Measurements from ENCODE around the gene SERTM1. TPM values are rescaled to one million over a fixed set of nuclear protein-coding genes. Genes with fewer than 3 reads are reported as not detected.

The SERTM1 gene
- total and polyA plus RNA-seq, 2 experiments from 2014 or later: 0.70 TPM; not detected in 1

DNA sequence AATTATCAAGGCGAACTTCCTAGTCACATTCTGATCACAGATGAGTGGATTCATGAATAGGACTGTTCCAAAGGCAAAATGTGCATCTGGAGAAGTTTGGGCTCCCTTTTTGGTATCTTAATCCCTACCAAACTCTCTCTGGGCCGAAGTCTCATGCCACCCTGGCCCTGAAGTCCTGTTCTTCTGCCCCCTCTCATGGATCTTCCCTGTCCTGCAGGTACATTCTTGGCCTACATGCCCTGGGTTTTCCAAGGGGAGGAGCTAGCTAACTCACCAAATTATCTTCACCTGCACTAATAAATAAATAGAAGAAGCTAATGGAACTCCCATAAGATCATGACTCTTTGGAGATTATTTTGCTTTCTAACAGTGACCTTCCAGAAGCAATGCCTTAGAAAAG is 50.3 kb downstream of the SERTM1 start:
- H3K9me2 ChIP-seq (replicated peaks; ENCODE audit: insufficient read depth): no peaks in the 10 kb centered on the region
- TF ChIP-seq, protein P1, sequence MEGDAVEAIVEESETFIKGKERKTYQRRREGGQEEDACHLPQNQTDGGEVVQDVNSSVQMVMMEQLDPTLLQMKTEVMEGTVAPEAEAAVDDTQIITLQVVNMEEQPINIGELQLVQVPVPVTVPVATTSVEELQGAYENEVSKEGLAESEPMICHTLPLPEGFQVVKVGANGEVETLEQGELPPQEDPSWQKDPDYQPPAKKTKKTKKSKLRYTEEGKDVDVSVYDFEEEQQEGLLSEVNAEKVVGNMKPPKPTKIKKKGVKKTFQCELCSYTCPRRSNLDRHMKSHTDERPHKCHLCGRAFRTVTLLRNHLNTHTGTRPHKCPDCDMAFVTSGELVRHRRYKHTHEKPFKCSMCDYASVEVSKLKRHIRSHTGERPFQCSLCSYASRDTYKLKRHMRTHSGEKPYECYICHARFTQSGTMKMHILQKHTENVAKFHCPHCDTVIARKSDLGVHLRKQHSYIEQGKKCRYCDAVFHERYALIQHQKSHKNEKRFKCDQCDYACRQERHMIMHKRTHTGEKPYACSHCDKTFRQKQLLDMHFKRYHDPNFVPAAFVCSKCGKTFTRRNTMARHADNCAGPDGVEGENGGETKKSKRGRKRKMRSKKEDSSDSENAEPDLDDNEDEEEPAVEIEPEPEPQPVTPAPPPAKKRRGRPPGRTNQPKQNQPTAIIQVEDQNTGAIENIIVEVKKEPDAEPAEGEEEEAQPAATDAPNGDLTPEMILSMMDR (IDR thresholded peaks at IDR 0.05; ENCODE audit: poor library complexity): no peak
- TF ChIP-seq EZH2 (IDR thresholded peaks at IDR 0.05; ENCODE audit: borderline replicate concordance) (no peak), EZH2phosphoT487 (IDR thresholded peaks at IDR 0.05; ENCODE audit: low read depth, severe bottlenecking, unreplicated experiment) (no peak)
- no peak for DNase-seq (ENCODE audit: low spot score)
- H3K79me2 ChIP-seq: no peaks in the 10 kb centered on the region
- no peaks in the 10 kb centered on the region for H4K20me1 ChIP-seq (ENCODE audit: insufficient read depth, poor library complexity, severe bottlenecking)
- H3K4me1 ChIP-seq (ENCODE audit: insufficient read depth): no peaks in the 10 kb centered on the region
- no peak overlapping the region for H3K4me3 ChIP-seq
- no peak overlapping the region for H3K4me2 ChIP-seq
- 88% methylated on average over 2 of the region's 2 CpGs for WGBS (ENCODE audit: low lambda C conversion rate, missing lambda C conversion rate)
- H3K27me3 ChIP-seq: no peaks in the 10 kb centered on the region
- H3K36me3 ChIP-seq (replicated peaks; ENCODE audit: insufficient read depth, low read depth): no peaks in the 10 kb centered on the region
- H3K27ac ChIP-seq: no peak overlapping the region
- no peaks in the 10 kb centered on the region for H3K9me3 ChIP-seq (ENCODE audit: low read depth)
- no peak overlapping the region for H2AFZ ChIP-seq

DNA sequence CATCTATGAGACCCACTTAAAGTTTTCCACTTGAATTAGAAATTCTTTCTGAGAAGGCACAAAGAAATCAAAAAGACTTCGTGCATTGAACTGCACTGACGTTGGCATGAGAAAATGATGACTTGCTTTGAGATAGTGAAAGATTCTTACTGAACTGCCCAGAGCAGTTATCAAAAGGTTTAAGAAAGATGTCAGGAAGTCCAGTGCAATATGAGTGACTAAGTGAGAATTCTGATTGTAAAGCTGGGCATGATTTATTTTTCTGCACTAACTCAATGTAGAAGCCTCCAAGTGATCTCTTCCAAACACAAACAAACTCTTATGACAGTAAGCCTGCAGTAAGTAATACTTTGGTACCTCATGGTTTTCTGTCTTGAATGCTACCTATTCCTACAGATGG is 52.1 kb downstream of the SERTM1 start:
- 73% methylated on average over 2 of the region's 2 CpGs for WGBS (ENCODE audit: low lambda C conversion rate, missing lambda C conversion rate)
- no peaks in the 10 kb centered on the region for H3K9me3 ChIP-seq (ENCODE audit: low read depth)
- DNase-seq (ENCODE audit: low spot score): no peak
- no peak overlapping the region for H3K4me2 ChIP-seq
- TF ChIP-seq EZH2phosphoT487 (IDR thresholded peaks at IDR 0.05; ENCODE audit: low read depth, severe bottlenecking, unreplicated experiment) (no peak), EZH2 (IDR thresholded peaks at IDR 0.05; ENCODE audit: borderline replicate concordance) (no peak)
- TF ChIP-seq, protein P1 (IDR thresholded peaks at IDR 0.05; ENCODE audit: poor library complexity): no peak
- H4K20me1 ChIP-seq (ENCODE audit: insufficient read depth, poor library complexity, severe bottlenecking): no peaks in the 10 kb centered on the region
- H3K36me3 ChIP-seq (replicated peaks; ENCODE audit: insufficient read depth, low read depth): no peaks in the 10 kb centered on the region
- H3K79me2 ChIP-seq: no peaks in the 10 kb centered on the region
- no peak overlapping the region for H3K27ac ChIP-seq
- H3K9me2 ChIP-seq (replicated peaks; ENCODE audit: insufficient read depth): no peaks in the 10 kb centered on the region
- no peak overlapping the region for H2AFZ ChIP-seq
- H3K4me1 ChIP-seq (ENCODE audit: insufficient read depth): no peaks in the 10 kb centered on the region
- H3K27me3 ChIP-seq: no peaks in the 10 kb centered on the region
- H3K4me3 ChIP-seq: no peak overlapping the region

DNA sequence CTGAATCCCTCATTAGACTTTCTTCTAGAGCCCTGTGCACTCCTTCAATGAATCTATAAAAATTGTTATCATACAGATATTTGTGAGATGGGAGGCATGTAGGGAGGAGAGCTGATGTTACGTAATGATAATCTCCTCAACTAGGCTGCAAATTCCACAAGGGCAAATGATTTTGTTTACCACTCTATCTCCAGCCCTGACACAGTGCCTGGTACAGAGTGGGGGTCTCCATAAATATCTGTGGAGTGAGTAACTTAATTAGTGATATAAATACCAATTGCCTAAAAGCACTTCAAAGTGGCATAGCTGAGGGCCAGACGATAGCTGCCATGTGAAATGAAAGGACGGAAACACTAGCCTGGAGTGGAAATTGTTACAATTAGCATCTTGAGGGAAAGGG is 54.2 kb downstream of the SERTM1 start:
- H3K36me3 ChIP-seq (replicated peaks; ENCODE audit: insufficient read depth, low read depth): no peaks in the 10 kb centered on the region
- no peaks in the 10 kb centered on the region for H3K79me2 ChIP-seq
- no peak overlapping the region for H2AFZ ChIP-seq
- no peak overlapping the region for H3K4me2 ChIP-seq
- 81% methylated on average over 3 of the region's 3 CpGs for WGBS (ENCODE audit: low lambda C conversion rate, missing lambda C conversion rate)
- no peak overlapping the region for H3K27ac ChIP-seq
- H3K4me1 ChIP-seq (ENCODE audit: insufficient read depth): no peaks in the 10 kb centered on the region
- TF ChIP-seq EZH2phosphoT487 (IDR thresholded peaks at IDR 0.05; ENCODE audit: low read depth, severe bottlenecking, unreplicated experiment) (no peak), EZH2 (IDR thresholded peaks at IDR 0.05; ENCODE audit: borderline replicate concordance) (no peak)
- TF ChIP-seq, protein P1 (IDR thresholded peaks at IDR 0.05; ENCODE audit: poor library complexity): no peak
- H3K9me2 ChIP-seq (replicated peaks; ENCODE audit: insufficient read depth): no peaks in the 10 kb centered on the region
- H3K27me3 ChIP-seq: no peaks in the 10 kb centered on the region
- no peaks in the 10 kb centered on the region for H4K20me1 ChIP-seq (ENCODE audit: insufficient read depth, poor library complexity, severe bottlenecking)
- no peak for DNase-seq (ENCODE audit: low spot score)
- no peak overlapping the region for H3K4me3 ChIP-seq
- no peaks in the 10 kb centered on the region for H3K9me3 ChIP-seq (ENCODE audit: low read depth)
